HG02623 (cell line): ENCODE measurements around the gene CDC23.
"Not testable (repeated sequence)": the region's sequence is repeated elsewhere in the genome, so short reads cannot be mapped to it uniquely, and the experiment has no call there.

ENCODE experiments used
- ATAC-seq: cut with Tn5 transposase; IDR thresholded peaks from one replicate; pipeline ENCODE4 v1.9.1; 2021; ENCODE audit warnings: moderate library complexity; ENCODE audit not compliant: unreplicated experiment

Gene CDC23

DNA sequence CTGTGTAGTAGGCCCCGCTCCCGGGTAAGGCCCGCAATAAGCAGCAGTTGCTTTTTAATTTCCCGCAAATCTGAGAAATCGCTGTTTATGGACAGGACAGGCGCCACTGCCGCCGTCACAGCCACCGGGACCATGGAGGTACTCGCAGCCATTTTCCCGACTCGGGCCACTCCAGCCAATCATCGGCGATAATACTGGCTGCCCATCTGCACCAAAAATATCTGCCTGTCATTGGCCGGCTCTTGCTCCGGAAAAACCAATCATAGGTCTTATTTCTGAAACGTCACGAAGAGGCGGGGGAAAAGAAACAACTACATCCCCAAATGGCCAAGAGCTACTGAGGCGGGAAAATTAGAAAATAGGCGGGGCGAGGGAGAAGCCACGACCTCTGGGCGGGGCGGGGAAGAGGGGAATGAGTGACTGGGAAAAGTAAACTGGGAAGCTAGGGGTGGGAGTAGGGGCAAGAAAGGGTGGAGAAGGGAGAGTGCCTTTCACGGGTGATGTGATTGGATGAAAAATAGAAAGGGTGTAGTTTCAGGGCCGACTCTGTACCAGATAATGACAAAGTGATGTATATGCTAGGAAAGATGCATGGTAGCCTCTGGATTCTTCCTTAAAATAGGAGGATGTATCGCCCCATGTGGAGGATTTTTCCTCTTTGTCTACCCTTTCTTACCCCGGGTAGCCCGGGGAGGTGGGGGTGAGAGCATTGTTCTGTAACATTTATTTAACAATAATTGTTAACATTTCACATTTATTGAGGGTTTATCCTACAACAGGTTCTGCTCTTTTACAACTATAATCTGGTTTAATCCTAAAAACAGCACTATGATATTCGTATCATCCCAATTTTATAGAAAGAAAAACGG, at the start of gene CDC23:
TSS of gene CDC23 (minus strand) at position 163 of the 869 bp plus-strand sequence. CDS start at position 152, 11 bp downstream.
- peak; percentile 97 for ATAC-seq

GRCh38 chr5:138258704-138259292, 45.7 kb upstream of the CDC23 start:
- no peak for ATAC-seq

DNA sequence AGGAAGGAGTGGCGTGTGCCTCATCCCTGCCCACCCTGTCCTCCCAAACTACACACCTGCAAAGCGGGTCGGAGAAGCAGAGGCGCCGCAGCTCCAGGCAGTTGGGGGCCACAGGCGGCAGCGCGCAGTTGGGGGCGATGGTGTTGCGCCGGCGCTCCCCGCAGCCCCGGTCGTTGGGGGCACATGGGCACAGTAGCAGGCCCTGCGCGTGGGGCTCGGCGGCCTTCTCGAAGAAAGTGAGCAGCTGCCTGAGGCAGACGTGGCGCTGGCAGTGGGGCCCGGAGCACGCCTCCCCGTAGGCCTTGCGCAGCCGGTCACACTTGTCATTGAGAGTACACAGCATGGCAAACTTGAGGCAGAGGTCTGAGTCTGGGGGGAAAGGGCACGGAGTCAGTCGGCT, 44.5 kb upstream of the CDC23 start:
- no peak for ATAC-seq

GRCh38 chr5:138252944-138253343, 39.8 kb upstream of the CDC23 start:
- ATAC-seq: no peak

- not testable (repeated sequence) for ATAC-seq
These were observed 34.7 kb upstream of the CDC23 start for GRCh38 chr5:138247800-138248199.

DNA sequence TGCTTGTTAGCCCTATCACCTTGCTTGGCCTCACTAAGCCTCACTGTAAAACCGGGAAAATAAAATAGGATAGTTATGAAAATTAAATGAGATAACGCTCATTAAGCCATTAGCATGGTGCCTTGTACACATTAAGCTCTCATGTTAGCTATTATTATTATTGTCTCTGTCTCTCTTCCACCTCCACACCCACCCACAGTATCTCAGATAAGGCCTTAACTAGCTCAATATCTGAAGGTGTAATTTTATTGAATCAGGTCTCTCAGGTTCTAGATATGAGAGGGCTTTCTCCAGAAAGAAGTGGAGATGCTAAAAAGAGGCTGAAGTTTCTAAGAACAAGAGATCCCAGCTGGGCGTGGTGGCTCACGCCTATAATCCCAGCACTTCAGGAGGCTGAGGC, 33.7 kb upstream of the CDC23 start:
- ATAC-seq: no peak

DNA sequence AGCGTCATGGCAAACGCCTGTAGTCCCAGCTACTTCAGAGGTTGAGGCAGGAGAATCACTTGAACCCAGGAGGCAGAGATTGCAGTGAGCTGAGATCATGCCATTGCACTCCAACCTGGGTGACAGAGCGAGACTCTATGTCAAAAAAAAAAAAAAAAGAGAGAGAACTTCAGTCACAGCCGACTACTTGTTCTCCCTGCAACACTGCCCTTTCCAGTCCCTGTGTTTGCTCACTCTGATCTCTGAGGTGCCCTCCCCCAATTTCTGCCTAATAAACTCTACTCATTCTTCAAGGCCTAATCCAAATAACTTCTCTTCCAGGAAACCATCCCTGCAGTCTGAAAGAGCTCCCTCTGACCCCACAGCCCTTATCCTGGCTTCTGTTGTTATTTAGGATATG, 33.2 kb upstream of the CDC23 start:
- ATAC-seq: no peak

GRCh38 chr5:138245717-138246116, 32.6 kb upstream of the CDC23 start:
- no peak for ATAC-seq

DNA sequence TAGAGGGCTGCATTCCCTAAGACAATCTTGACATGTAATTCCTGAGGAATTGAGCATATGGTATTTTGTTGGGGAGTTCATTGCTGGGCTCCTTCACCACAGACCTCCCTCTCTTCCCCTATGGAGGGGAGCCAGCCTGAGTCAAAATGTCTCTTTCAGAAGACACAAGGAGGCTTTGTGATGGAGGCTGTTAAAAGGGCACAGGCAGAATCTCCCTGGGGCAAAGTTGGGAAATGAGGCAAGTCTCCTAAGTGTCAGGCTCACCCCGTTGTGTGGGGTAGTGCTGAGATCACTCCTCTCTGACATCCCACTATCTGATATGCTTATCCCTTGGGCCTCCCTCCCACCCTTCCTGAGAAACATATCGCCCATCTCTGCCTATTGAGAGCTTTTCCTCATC, 30.7 kb upstream of the CDC23 start:
- no peak for ATAC-seq

DNA sequence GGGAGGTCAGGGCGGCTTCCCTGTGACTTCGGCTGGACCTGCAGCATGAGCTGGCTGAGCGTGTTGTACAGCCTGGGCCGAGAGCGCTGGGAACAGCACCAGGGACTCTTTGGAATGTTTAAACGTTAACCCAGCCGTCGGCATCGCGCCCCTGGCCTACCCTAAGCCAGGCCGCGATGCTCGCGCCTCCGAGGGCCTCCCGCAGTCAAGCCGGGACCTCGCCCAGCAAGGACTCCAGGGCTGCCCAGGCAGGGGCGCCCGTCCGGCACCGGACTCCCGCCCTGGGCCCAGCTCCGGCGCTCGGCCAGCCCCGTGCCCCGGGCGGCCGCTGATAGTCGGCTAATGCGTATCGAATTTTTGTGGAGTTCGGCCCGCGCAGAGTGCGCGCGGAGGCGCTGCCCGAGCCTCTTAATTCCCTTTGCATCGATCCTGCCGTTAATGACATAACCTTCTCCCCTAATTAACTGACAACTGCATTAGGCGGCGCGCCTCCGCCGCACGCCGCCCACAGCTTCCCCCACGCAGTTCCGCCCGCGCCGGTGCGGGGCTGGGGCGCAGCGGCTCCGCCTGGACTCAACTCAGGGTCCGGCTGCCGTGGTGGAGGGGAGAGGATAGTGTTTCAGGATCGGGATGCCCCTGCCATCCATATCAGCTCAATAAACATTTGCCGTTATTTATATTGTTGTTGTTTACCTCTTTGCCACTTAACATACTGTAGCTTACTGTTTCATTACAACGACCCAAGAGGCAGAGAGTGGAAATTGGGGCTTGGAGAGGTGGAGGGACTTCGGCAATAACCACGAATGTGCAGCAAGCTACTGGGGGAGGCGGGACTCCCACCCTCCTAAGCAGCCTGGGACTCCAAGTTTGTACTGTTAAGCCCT, 28.8 kb upstream of the CDC23 start:
- no peak for ATAC-seq

- ATAC-seq: no peak
These were observed 27.7 kb upstream of the CDC23 start for GRCh38 chr5:138240650-138241385.

DNA sequence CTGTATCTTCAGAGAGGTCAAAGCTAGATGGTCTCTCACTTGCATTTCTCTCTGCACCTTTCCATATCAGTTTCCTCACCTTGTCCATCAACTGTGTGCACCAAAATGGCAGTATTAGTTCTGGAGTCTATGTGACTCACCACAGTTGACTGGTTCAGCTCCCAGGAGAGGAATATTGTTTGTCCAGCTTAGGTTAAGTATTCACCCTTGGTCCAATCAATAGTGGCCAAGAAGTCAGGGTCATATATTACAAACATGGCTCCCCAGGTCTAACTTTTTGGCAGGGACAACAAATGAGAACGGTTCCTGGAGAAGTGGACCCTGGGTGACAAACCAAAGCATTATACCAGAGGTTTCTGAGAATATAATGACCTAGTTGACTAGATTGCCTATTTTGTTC, 24.9 kb upstream of the CDC23 start:
- no peak for ATAC-seq

DNA sequence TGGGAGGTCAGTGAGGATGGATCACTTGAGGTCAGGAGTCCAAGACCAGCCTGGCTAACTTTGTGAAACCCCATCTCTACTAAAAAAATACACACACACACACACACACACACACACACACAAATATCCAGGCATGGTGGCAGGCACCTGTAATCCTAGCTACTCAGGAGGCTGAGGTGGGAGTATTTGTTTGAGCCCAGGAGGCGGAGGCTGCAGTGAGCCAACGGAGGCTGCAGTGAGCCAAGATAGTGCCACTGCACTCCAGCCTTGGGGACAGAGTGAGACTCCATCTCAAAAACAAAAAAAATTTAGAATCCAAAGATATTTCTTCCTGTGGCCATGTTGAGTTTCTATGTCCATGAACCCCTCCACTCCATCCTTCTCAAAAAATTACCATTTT, 21.5 kb upstream of the CDC23 start:
- ATAC-seq: no peak

- ATAC-seq: no peak
These were observed 20.2 kb upstream of the CDC23 start for GRCh38 chr5:138233280-138233679.

- no peak for ATAC-seq
These were observed 18.0 kb upstream of the CDC23 start for GRCh38 chr5:138230981-138231589.

DNA sequence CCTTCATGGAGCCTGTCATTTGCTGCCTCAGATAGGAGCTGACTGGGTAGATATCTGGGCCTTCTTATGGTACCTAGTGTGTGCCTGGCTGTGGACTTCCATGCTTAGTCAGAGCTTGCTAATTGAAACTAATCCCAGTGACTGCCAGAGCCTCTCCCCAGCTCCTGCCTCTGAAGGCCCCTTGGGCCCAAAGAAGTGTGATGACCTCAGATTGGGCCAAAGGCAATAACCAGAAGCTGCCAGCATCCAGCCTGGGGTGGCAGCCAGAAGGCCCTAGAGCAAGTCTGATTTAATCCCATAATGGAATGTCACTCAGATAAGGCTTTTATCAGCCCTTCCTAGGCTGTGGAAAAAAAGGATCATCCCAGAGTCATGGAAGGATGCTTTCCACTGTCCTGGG, 17.1 kb upstream of the CDC23 start:
- no peak for ATAC-seq

DNA sequence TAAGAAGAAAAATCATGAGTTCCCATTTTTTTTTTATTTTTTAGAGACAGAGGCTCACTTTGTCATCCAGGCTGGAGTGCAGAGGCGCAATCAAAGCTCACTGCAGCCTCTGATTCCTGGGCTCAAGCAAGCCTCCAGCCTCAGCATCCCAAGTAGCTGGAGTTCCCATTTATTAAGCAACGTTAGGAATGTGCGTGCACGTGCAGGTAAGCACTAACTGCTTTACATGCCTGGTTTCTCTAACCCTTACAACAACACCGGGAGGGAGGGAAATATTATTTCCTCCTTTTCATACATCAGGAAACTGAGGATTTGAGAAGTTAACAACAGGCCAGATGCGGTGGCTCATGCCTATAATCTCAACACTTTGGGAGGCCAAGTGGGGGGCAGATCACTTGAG, 16.3 kb upstream of the CDC23 start:
- ATAC-seq: no peak

GRCh38 chr5:138226910-138227309, 13.8 kb upstream of the CDC23 start:
- ATAC-seq: no peak

DNA sequence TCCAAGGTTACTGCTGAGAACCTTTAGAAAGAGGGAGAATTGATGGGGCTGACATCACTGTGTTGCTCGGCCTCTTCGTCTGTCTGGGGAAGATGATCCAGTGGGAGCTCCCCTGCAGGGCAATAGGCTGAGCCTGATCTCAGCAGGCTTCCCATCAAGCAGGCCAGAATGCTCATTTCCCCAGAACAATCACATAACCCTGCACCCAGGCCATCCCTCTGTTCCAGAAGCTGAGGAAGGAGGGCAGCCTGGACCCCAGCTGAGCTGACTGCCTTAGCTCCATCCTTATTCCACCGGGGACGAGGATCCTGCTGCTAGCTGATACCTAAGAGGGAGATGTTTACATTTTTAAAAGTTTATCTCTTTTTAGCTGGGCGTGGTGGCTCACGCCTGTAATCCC, 11.6 kb upstream of the CDC23 start:
- no peak for ATAC-seq

DNA sequence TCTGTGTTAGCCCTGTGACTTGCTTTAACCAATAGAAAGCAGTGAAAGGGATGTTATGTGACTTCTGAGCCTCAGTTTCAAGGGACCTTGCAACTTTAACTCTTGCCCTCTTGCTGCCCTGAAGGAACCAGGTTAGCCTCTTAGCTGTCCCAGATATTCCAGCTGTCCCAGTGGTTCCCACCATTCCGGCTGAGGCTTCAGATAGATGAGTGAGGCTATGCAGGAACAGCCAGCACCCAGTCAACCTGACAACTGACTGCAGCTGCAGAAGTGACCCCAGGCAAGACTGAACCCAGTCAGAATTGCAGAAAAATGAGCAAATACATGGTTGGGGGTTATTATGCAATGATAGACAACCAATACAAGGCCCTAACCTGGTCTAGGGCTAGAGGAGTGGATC, 10.4 kb upstream of the CDC23 start:
- ATAC-seq: no peak
